MCF 10A (cell line): Measurements from ENCODE around the gene GPR52. TPM values are rescaled to one million over a fixed set of nuclear protein-coding genes. Genes with fewer than 3 reads are reported as not detected.

Experiments
- BruUV-seq: library from RNA; stranded (reverse); fragments of 400-500 nt; replicated peaks from 2 replicates; lab custom pipeline; 2021; lab: Mats Ljungman, UMichigan
- CTCF ChIA-PET: fragments of 300-600 bp; sonication (Branson Sonifier 250); formaldehyde crosslinking; extraction: SDS; loops from one replicate; lab custom pipeline; 2021; ENCODE audit warnings: antibody characterized with exemption, inconsistent platforms; lab: Yijun Ruan, JAX
- POLR2A ChIA-PET: fragments of 300-600, 350-650 bp; sonication (Branson Sonifier 250); formaldehyde crosslinking; extraction: SDS; loops from one replicate; lab custom pipeline; 2020; ENCODE audit warnings: antibody characterized with exemption, inconsistent platforms; lab: Yijun Ruan, JAX
- DNase-seq: peaks from one replicate; pipeline ENCODE4 v3.0.0-alpha.2; 2018; ENCODE audit not compliant: unreplicated experiment
- H3K27ac Mint-ChIP-seq: one replicate; pipeline ENCODE4 v1.8.0; 2022; ENCODE audit warnings: mild to moderate bottlenecking, low read depth, mixed read lengths; ENCODE audit not compliant: unreplicated experiment
- H3K27me3 Mint-ChIP-seq: one replicate; pipeline ENCODE4 v1.8.0; 2022; ENCODE audit warnings: mixed read lengths; ENCODE audit not compliant: insufficient read depth, unreplicated experiment
- H3K36me3 Mint-ChIP-seq: one replicate; pipeline ENCODE4 v1.8.0; 2022; ENCODE audit warnings: mild to moderate bottlenecking, moderate library complexity, mixed read lengths; ENCODE audit not compliant: insufficient read depth, unreplicated experiment
- H3K4me1 Mint-ChIP-seq: one replicate; pipeline ENCODE4 v1.8.0; 2022; ENCODE audit warnings: mixed read lengths; ENCODE audit not compliant: insufficient read depth, unreplicated experiment
- H3K4me3 Mint-ChIP-seq: one replicate; pipeline ENCODE4 v1.8.0; 2022; ENCODE audit warnings: mild to moderate bottlenecking, moderate library complexity, mixed read lengths; ENCODE audit not compliant: unreplicated experiment
- H3K9me3 Mint-ChIP-seq: one replicate; pipeline ENCODE4 v1.8.0; 2022; ENCODE audit warnings: mixed read lengths; ENCODE audit not compliant: unreplicated experiment
- CTCF ChIP-seq: fragments of 200-600 bp; IDR thresholded peaks from one replicate; pipeline ENCODE4 v1.8.0; 2022; ENCODE audit warnings: antibody characterized with exemption, mild to moderate bottlenecking; ENCODE audit not compliant: unreplicated experiment
- intact Hi-C: fragments of 100-400 bp; cut with micrococcal nuclease; formaldehyde crosslinking; loops from 2 replicates; pipeline ENCODE4 v1.14.1; 2022
- total RNA-seq: library from RNA; stranded (reverse); gene quantifications from 2 replicates; pipeline ENCODE4 v1.2.3, GENCODE V29; 2022

Gene GPR52
- total RNA-seq, 1 experiment from 2014 or later, result 0.86 TPM

GRCh38 chr1:174433451-174433850 lies 14.3 kb upstream of the GPR52 start:
- Mint-ChIP-seq H3K36me3 (no peaks in the 10 kb centered on the region), H3K4me3 (no peak overlapping the region), H3K9me3 (peaks cover 8% of the 10 kb centered on the region), H3K27ac (no peak overlapping the region), H3K4me1 (peaks cover 5% of the 10 kb centered on the region), H3K27me3 (no peaks in the 10 kb centered on the region)
- ChIA-PET POLR2A (no interaction called here), CTCF (interaction anchor here (1.2 to 1.5 kb wide), 2 partner anchors 19 to 170 kb away, joined by 4 read pairs; no protein-coding TSS in a partner anchor)
- DNase-seq, result peak; percentile 20
- intact Hi-C loops, result no loop called here
- BruUV-seq, result no TSS peak
- TF ChIP-seq CTCF, result no peak

DNA sequence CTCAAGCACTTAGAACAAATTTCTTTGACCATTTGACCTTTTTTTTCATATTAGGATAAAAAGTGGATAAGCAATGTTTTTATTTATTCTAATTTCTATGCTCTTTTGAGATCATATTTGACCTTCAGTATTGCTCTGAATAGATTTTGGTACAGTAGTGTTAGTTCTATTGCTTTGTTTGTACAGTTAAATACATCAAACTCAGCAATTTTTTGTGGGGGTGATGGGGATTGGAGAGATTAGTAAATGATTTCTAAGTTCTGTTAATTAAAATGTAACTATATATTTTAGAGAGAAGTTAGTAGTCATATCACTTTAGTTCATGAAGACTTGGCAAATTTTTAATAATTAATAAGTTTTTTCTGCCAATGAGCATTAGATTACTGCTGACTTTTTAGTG lies 2.4 kb upstream of the GPR52 start:
- POLR2A ChIA-PET, result interaction anchor here (0.7 kb wide), 1 partner anchor 439 kb away, joined by 3 read pairs; no protein-coding TSS in a partner anchor
- Mint-ChIP-seq H3K9me3 (no peaks in the 10 kb centered on the region), H3K4me1 (no peaks in the 10 kb centered on the region), H3K4me3 (no peak overlapping the region), H3K27me3 (no peaks in the 10 kb centered on the region), H3K27ac (no peak overlapping the region), H3K36me3 (no peaks in the 10 kb centered on the region)
- BruUV-seq, result no TSS peak
- no peak for DNase-seq
- intact Hi-C loops, result no loop called here
- TF ChIP-seq CTCF, result no peak
- CTCF ChIA-PET, result no interaction called here

- Mint-ChIP-seq H3K4me3 (no peak overlapping the region), H3K36me3 (no peaks in the 10 kb centered on the region), H3K27me3 (no peaks in the 10 kb centered on the region), H3K9me3 (no peaks in the 10 kb centered on the region), H3K4me1 (no peaks in the 10 kb centered on the region), H3K27ac (no peak overlapping the region)
- no TSS peak for BruUV-seq
- no peak for TF ChIP-seq CTCF
- no peak for DNase-seq
- intact Hi-C loops, result no loop called here
- CTCF ChIA-PET, result interaction anchor here (1.3 kb wide), 1 partner anchor 183 kb away, joined by 3 read pairs; no protein-coding TSS in a partner anchor
- POLR2A ChIA-PET, result interaction anchor here (0.7 kb wide), 1 partner anchor 440 kb away, joined by 3 read pairs; no protein-coding TSS in a partner anchor
Measured at GRCh38 chr1:174445817-174446216, 1.9 kb upstream of the GPR52 start.

DNA sequence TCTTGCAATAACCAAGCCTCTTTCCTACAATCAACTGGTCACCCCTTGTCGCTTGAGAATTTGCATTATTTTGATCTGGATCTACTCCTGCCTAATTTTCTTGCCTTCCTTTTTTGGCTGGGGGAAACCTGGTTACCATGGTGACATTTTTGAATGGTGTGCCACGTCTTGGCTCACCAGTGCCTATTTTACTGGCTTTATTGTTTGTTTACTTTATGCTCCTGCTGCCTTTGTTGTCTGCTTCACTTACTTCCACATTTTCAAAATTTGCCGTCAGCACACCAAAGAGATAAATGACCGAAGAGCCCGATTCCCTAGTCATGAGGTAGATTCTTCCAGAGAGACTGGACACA lies 743 bp downstream of the GPR52 start:
- Mint-ChIP-seq H3K27ac (no peak overlapping the region), H3K4me3 (no peak overlapping the region), H3K9me3 (no peaks in the 10 kb centered on the region), H3K4me1 (no peaks in the 10 kb centered on the region), H3K27me3 (no peaks in the 10 kb centered on the region), H3K36me3 (no peaks in the 10 kb centered on the region)
- POLR2A ChIA-PET, result no interaction called here
- DNase-seq, result no peak
- no peak for TF ChIP-seq CTCF
- intact Hi-C loops, result no loop called here
- CTCF ChIA-PET, result no interaction called here
- no TSS peak for BruUV-seq
